Ovary (tissue), 9 donors: Measurements from ENCODE around the gene NDFIP2. TPM values are rescaled to one million over a fixed set of nuclear protein-coding genes. Genes with fewer than 3 reads are reported as not detected.

Experiments used
- DNase-seq, 5 donors: peaks; one replicate each; pipeline ENCODE4 v3.0.0-alpha.2; 2019 to 2020
- H3K27ac ChIP-seq, 2 donors: fragments of 200-600 bp; one replicate each; pipeline versions ENCODE4 v1.5.1 to v1.8.0; 2019 to 2022
- H3K27me3 ChIP-seq: fragments of 200-600 bp; one replicate; pipeline ENCODE4 v1.8.0; 2022
- H3K36me3 ChIP-seq: fragments of 200-600 bp; sonication (generic); one replicate; pipeline ENCODE4 v1.5.1; 2019
- H3K4me1 ChIP-seq: one replicate; pipeline ENCODE4 v1.8.1; 2013; ENCODE audit warnings: mild to moderate bottlenecking, moderate library complexity; ENCODE audit not compliant: insufficient read depth
- H3K4me3 ChIP-seq: fragments of 200-600 bp; sonication (generic); one replicate; pipeline ENCODE4 v1.5.1; 2017
- H3K9me3 ChIP-seq, 2 donors: fragments of 200-600 bp in 1 of 2; sonication (generic) in 1 of 2; one replicate each; pipeline versions ENCODE4 v1.5.1 to v1.8.1; 2013 to 2019; ENCODE audit warnings: mild to moderate bottlenecking in 1 of 2, moderate library complexity in 1 of 2
- EP300 ChIP-seq: sonication (generic); formaldehyde crosslinking; IDR thresholded peaks from one replicate; pipeline ENCODE4 v1.6.1; 2017; ENCODE audit warnings: antibody characterized with exemption
- POLR2A ChIP-seq: fragments of 450-650 bp; IDR thresholded peaks from one replicate; pipeline ENCODE4 v1.6.1; 2017; ENCODE audit warnings: antibody characterized with exemption, mild to moderate bottlenecking, moderate library complexity
- WGBS, 3 donors: extraction: QIAGEN DNeasy Blood & Tissue Kit in 1 of 3; methylation state at CpG; one replicate each; pipeline versions ENCODE4 v1.1.5 to v1.1.7; 2013 to 2017; 5-methylcytosine and 5-hydroxymethylcytosine counted together
- intact Hi-C, 4 donors: fragments of 100-400 bp; cut with DNase I; formaldehyde crosslinking; loops; one replicate each; pipeline versions ENCODE4 v1.11.0 to v1.15.1; 2022 to 2023
- polyA plus RNA-seq, 2 donors: library from polyadenylated mRNA; stranded (reverse); fragments of 200-250 nt in 1 of 2; fragments of 350-450 nt in 1 of 2; fragmentation: Illumina TruSeq in 1 of 2; extraction: RNeasy Lipid Tissue Mini Kit (QIAGEN cat#74804) in 1 of 2; gene quantifications; one replicate each; pipeline ENCODE4 v1.2.3, GENCODE V29; 2013 to 2014
- total RNA-seq, 7 donors: library from RNA; depleted of rRNA in 2 of 7; stranded (reverse); fragments of >200 nt in 2 of 7; fragmentation: NEBNext Ultra II Directional in 3 of 7; extraction: Animal tissue kit (Norgen Biotek cat#: 25700) in 3 of 7; gene quantifications; one replicate each; pipeline versions ENCODE4 v1.1.0 to v1.2.4, GENCODE V29; 2016 to 2023
- TF ChIP-seq, protein P1 (sequence below), 3 donors: fragments of 450-650 bp in 2 of 3; fragments of 200-600 bp in 1 of 3; IDR thresholded peaks; one replicate each; pipeline versions ENCODE4 v1.5.1 to v1.8.0; 2016 to 2022; ENCODE audit warnings: antibody characterized with exemption in 3 of 3, mild to moderate bottlenecking in 1 of 3
- donor health status: DM: no; HTN: no; CAD: no; lungs with moderate emphysema.
- donor health status: DM: no; HTN: no; CAD: no.
- donor health status: Bipolar disorder and iron deficiency.
- donor health status: DM: yes; HTN: yes; CAD: no.
- donor health status: DM: no; HTN: no; CAD: no.
- donor health status: DM: yes; HTN: yes; CAD: no.

The NDFIP2 gene
- total and polyA plus RNA-seq, 9 donors, result 5.9 to 20.4 (median 15.5) TPM

GRCh38 chr13:79457948-79458347 is 23.0 kb upstream of the NDFIP2 start:
- TF ChIP-seq POLR2A, result no peak
- TF ChIP-seq, protein P1, sequence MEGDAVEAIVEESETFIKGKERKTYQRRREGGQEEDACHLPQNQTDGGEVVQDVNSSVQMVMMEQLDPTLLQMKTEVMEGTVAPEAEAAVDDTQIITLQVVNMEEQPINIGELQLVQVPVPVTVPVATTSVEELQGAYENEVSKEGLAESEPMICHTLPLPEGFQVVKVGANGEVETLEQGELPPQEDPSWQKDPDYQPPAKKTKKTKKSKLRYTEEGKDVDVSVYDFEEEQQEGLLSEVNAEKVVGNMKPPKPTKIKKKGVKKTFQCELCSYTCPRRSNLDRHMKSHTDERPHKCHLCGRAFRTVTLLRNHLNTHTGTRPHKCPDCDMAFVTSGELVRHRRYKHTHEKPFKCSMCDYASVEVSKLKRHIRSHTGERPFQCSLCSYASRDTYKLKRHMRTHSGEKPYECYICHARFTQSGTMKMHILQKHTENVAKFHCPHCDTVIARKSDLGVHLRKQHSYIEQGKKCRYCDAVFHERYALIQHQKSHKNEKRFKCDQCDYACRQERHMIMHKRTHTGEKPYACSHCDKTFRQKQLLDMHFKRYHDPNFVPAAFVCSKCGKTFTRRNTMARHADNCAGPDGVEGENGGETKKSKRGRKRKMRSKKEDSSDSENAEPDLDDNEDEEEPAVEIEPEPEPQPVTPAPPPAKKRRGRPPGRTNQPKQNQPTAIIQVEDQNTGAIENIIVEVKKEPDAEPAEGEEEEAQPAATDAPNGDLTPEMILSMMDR (IDR thresholded peaks at IDR 0.05), result no peak
- TF ChIP-seq EP300, result no peak
- no peak overlapping the region for H3K4me3 ChIP-seq
- no peaks in the 10 kb centered on the region for H3K27me3 ChIP-seq
- no peak overlapping the region for H3K27ac ChIP-seq
- intact Hi-C loops, result no loop called here
- no peaks in the 10 kb centered on the region for H3K9me3 ChIP-seq
- DNase-seq, result no peak
- H3K4me1 ChIP-seq, result no peaks in the 10 kb centered on the region
- H3K36me3 ChIP-seq, result no peaks in the 10 kb centered on the region
- WGBS, 3 donors, result 39 to 56% (median 50%) methylated on average over 2 of the region's 2 CpGs

DNA sequence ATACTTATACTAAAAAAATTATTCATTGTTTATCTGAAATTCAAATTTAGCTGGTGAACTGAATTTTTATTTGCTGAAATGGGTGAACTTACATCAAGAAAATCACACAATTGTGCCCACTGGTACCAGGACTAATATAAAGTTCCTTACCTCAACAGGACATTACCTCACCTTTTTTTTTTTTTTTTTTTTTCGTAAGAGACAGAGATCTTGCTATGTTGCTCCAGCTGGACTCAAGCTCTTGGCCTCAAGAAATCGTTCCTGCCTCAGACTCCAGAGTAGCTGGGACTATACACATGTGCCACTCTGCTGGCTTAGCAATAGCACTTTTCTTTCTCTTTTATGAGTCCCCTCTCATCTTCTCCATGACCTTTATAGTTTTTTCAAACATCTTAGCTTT is 22.5 kb upstream of the NDFIP2 start:
- DNase-seq, result no peak
- TF ChIP-seq EP300 (no peak), POLR2A (no peak)
- TF ChIP-seq, protein P1 (IDR thresholded peaks at IDR 0.05), result no peak
- H3K27ac ChIP-seq, result no peak overlapping the region
- H3K9me3 ChIP-seq, result no peaks in the 10 kb centered on the region
- no peaks in the 10 kb centered on the region for H3K4me1 ChIP-seq
- H3K4me3 ChIP-seq, result no peak overlapping the region
- WGBS, 3 donors, result 58 to 70% (median 61%) methylated on average over 2 of the region's 2 CpGs
- H3K36me3 ChIP-seq, result no peaks in the 10 kb centered on the region
- H3K27me3 ChIP-seq, result no peaks in the 10 kb centered on the region
- intact Hi-C loops, result no loop called here

DNA sequence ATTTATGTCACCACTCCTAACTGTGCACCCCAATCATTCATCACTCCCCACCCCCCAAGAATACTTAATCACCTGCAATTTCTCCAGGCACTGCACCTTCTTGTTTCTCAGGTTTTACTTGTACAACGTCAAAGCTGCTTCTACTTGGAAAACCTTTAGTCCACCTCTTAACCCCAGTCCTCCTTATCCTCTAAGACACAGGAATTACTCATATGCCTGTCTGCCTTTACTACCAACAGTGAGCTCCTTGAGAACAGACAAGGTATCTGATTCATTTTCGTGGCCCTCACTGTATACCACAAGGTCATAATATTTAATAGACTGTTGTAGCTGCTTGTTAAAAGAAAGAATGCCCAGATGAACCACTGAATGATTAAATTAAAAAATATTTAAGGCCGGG is 21.0 kb upstream of the NDFIP2 start:
- intact Hi-C loops, result no loop called here
- 65 to 71% (median 71%) methylated on average over 3 of the region's 3 CpGs for WGBS, 3 donors
- Histone ChIP-seq H3K9me3 (no peaks in the 10 kb centered on the region), H3K27me3 (no peaks in the 10 kb centered on the region), H3K4me3 (no peak overlapping the region), H3K27ac (no peak overlapping the region), H3K36me3 (no peaks in the 10 kb centered on the region), H3K4me1 (no peaks in the 10 kb centered on the region)
- no peak for DNase-seq
- TF ChIP-seq EP300 (no peak), POLR2A (no peak)
- TF ChIP-seq, protein P1 (IDR thresholded peaks at IDR 0.05), result no peak

DNA sequence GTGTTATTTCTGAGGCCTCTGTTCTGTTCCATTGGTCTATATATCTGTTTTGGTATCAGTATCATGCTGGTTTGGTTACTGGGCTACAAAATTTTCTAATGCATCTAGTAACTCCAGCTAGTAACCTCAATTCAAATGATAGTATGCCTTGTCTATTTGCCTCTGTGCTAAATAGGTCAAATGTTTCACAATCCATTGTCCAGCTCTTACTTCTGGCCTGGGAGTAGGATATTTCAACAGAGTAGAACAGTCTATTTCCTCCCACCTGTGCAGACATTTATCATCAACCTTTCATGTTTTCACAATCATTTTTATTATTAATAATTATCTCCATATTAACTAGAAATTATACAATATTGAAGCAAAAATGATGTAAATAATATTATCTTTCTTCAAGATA is 18.1 kb upstream of the NDFIP2 start:
- Histone ChIP-seq H3K9me3 (no peaks in the 10 kb centered on the region), H3K27ac (no peak overlapping the region), H3K36me3 (no peaks in the 10 kb centered on the region), H3K27me3 (no peaks in the 10 kb centered on the region), H3K4me3 (no peak overlapping the region), H3K4me1 (no peaks in the 10 kb centered on the region)
- intact Hi-C loops, result no loop called here
- TF ChIP-seq, protein P1 (IDR thresholded peaks at IDR 0.05), result no peak
- TF ChIP-seq EP300 (no peak), POLR2A (no peak)
- DNase-seq, result no peak

DNA sequence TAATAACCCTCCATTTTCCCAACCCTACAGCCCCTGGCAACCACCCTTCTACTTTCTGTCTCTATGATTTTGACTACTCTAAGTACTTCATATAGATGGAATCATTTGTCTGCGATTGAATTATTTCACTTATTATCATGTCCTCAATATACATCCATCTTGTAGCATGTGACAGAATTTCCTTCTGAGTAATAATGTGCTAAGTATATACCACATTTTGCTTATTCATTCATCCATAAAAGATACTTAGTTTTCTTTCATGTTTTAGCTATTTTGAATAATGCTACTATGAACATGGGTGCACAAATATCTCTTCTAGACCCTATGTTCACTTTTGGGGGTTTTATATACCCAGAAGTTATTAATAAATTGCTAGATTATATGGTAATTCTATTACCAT is 17.4 kb upstream of the NDFIP2 start:
- DNase-seq, result no peak
- intact Hi-C loops, result no loop called here
- no peaks in the 10 kb centered on the region for H3K4me1 ChIP-seq
- TF ChIP-seq EP300 (no peak), POLR2A (no peak)
- TF ChIP-seq, protein P1 (IDR thresholded peaks at IDR 0.05), result no peak
- H3K27me3 ChIP-seq, result no peaks in the 10 kb centered on the region
- no peaks in the 10 kb centered on the region for H3K36me3 ChIP-seq
- H3K9me3 ChIP-seq, result no peaks in the 10 kb centered on the region
- WGBS, 3 donors, result 91 to 100% (median 100%) methylated on average over 1 of the region's 1 CpG
- H3K4me3 ChIP-seq, result no peak overlapping the region
- no peak overlapping the region for H3K27ac ChIP-seq
